ENCODE measurements around the gene UBE2J1. TPM values are rescaled to one million over a fixed set of nuclear protein-coding genes. Genes with fewer than 3 reads are reported as not detected.

The UBE2J1 gene
- total and polyA plus RNA-seq, 2 donors (not counting 3 experiments of a cell fraction or from before 2014, with no cell fraction given), result 44.4 to 96.6 TPM

DNA sequence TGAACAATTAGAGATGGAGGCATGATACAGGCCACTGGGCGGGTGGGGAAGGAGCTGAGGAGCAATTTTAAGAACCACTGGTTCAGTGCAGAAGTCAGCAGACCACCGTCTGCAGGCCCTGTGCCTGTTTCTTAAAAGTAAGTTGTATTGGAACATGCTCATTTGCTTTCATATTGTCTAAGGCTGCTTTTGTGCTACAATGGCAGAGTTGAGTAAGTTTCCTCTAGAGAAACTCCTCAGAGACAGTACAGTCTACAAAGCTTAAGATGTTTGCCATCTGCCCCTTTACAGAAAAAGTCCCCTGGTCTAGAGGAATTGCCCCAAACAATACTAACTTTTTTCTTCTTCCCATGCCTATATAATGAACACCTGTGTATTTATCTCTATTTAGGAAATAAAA is 28.5 kb upstream of the UBE2J1 start:
- H4K20me1 ChIP-seq (replicated peaks; ENCODE audit: control insufficient read depth, extremely low read depth, insufficient read depth, low read length), result no peaks in the 10 kb centered on the region
- no peak overlapping the region for H3K27ac ChIP-seq (ENCODE audit: insufficient read depth, low read depth, low read length)
- BruUV-seq (replicated peaks), result no TSS peak
- no peaks in the 10 kb centered on the region for H3K9me3 ChIP-seq (replicated peaks; ENCODE audit: control insufficient read depth, insufficient read depth, low read length)
- H3K4me1 ChIP-seq (ENCODE audit: control insufficient read depth, extremely low read depth, insufficient read depth, low read length), result no peaks in the 10 kb centered on the region
- no peaks in the 10 kb centered on the region for H3K36me3 ChIP-seq (ENCODE audit: control insufficient read depth in 2 of 2, extremely low read depth in 1 of 2, insufficient read depth in 2 of 2, low read length in 2 of 2)
- H3K9ac ChIP-seq (replicated peaks; ENCODE audit: extremely low read depth, insufficient read depth, low read length), result no peak overlapping the region
- CTCF ChIA-PET, result interaction anchor here (1.1 kb wide), 1 partner anchor 9 kb away, joined by 3 read pairs; no protein-coding TSS in a partner anchor
- dilution Hi-C loops (cut with MboI; ENCODE audit: extremely low pct_ligation_motif_present, low sequenced_read_pairs) (no loop called here), intact Hi-C loops (cut with micrococcal nuclease) (no loop called here)
- DNase-seq (ENCODE audit: low read depth, low spot score) (no peak), FAIRE-seq (no peak)
- H2AFZ ChIP-seq (ENCODE audit: low read depth, low read length), result no peak overlapping the region
- peaks cover 3 to 6% of the 10 kb centered on the region in 2 experiments for H3K27me3 ChIP-seq (ENCODE audit: control insufficient read depth in 2 of 2, insufficient read depth in 2 of 2, low read length in 2 of 2)
- no peaks in the 10 kb centered on the region for H3K79me2 ChIP-seq (ENCODE audit: control insufficient read depth, insufficient read depth, low read length)
- TF ChIP-seq POLR2A (IDR thresholded peaks at IDR 0.05; ENCODE audit: low read depth, low read length), result no peak
- TF ChIP-seq POLR2AphosphoS5 (IDR thresholded peaks at IDR 0.05; ENCODE audit: insufficient read depth, low read depth, low read length), result no peak
- no peak for TF ChIP-seq FOS (IDR thresholded peaks at IDR 0.05; ENCODE audit: borderline replicate concordance, insufficient read depth, low read length)
- TF ChIP-seq MAX (IDR thresholded peaks at IDR 0.05; ENCODE audit: insufficient read depth, insufficient read length), result no peak
- no peak for TF ChIP-seq JUN (IDR thresholded peaks at IDR 0.05; ENCODE audit: borderline replicate concordance, insufficient read depth, insufficient read length, low read depth)
- TF ChIP-seq GATA2 (IDR thresholded peaks at IDR 0.05; ENCODE audit: insufficient read depth, insufficient read length, low read depth, low read length), result no peak
- no peak overlapping the region for H3K4me2 ChIP-seq (ENCODE audit: insufficient read depth, low read length)
- POLR2A ChIA-PET, result no interaction called here
- no peaks in the 10 kb centered on the region for H3K9me1 ChIP-seq (replicated peaks; ENCODE audit: control insufficient read depth, extremely low read depth, insufficient read depth, low read length)
- H3K4me3 ChIP-seq (replicated peaks in 1 of 3; ENCODE audit: insufficient read depth in 1 of 3, low read depth in 1 of 3, low read length in 3 of 3), result no peak overlapping the region

DNA sequence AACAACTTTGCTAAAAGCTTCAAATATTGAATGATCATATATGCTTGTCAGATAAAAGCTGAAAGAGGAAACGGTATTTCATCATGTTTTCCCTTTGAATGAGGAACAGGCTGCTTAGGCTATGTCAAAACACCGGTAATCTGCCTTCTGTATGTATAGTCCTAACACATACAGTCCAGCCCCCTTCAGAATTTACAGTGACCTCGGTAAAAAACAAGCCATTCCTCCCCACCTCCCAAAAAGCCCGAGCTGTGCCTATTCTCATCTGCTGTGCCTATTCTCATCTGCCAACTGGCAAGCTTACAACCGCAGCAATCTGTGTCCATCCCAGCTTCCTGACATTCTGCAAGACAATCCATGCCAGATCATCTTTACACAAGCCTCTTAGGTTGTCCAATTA is 26.8 kb upstream of the UBE2J1 start:
- intact Hi-C loops (cut with micrococcal nuclease) (no loop called here), dilution Hi-C loops (cut with MboI; ENCODE audit: extremely low pct_ligation_motif_present, low sequenced_read_pairs) (no loop called here)
- no peak for DNase-seq (ENCODE audit: low read depth, low spot score)
- Histone ChIP-seq H4K20me1 (replicated peaks; ENCODE audit: control insufficient read depth, extremely low read depth, insufficient read depth, low read length) (no peaks in the 10 kb centered on the region), H3K36me3 (ENCODE audit: control insufficient read depth in 2 of 2, extremely low read depth in 1 of 2, insufficient read depth in 2 of 2, low read length in 2 of 2) (no peaks in the 10 kb centered on the region), H2AFZ (ENCODE audit: low read depth, low read length) (no peak overlapping the region), H3K27me3 (ENCODE audit: control insufficient read depth in 2 of 2, insufficient read depth in 2 of 2, low read length in 2 of 2) (peaks cover 3 to 6% of the 10 kb centered on the region in 2 experiments), H3K79me2 (ENCODE audit: control insufficient read depth, insufficient read depth, low read length) (no peaks in the 10 kb centered on the region), H3K9me1 (replicated peaks; ENCODE audit: control insufficient read depth, extremely low read depth, insufficient read depth, low read length) (no peaks in the 10 kb centered on the region), H3K27ac (ENCODE audit: insufficient read depth, low read depth, low read length) (no peak overlapping the region), H3K9ac (replicated peaks; ENCODE audit: extremely low read depth, insufficient read depth, low read length) (no peak overlapping the region), H3K4me3 (replicated peaks in 1 of 3; ENCODE audit: insufficient read depth in 1 of 3, low read depth in 1 of 3, low read length in 3 of 3) (no peak overlapping the region), H3K9me3 (replicated peaks; ENCODE audit: control insufficient read depth, insufficient read depth, low read length) (no peaks in the 10 kb centered on the region), H3K4me2 (ENCODE audit: insufficient read depth, low read length) (no peak overlapping the region), H3K4me1 (ENCODE audit: control insufficient read depth, extremely low read depth, insufficient read depth, low read length) (no peaks in the 10 kb centered on the region)
- ChIA-PET CTCF (interaction anchor here (0.9 to 1.3 kb wide), 2 partner anchors 67 to 397 kb away, joined by 3 to 4 read pairs; no protein-coding TSS in a partner anchor), POLR2A (no interaction called here)
- no peak for FAIRE-seq
- BruUV-seq (replicated peaks), result no TSS peak
- TF ChIP-seq MAX (IDR thresholded peaks at IDR 0.05; ENCODE audit: insufficient read depth, insufficient read length) (no peak), POLR2A (IDR thresholded peaks at IDR 0.05; ENCODE audit: low read depth, low read length) (no peak), JUN (IDR thresholded peaks at IDR 0.05; ENCODE audit: borderline replicate concordance, insufficient read depth, insufficient read length, low read depth) (no peak), GATA2 (IDR thresholded peaks at IDR 0.05; ENCODE audit: insufficient read depth, insufficient read length, low read depth, low read length) (no peak), EZH2 (IDR thresholded peaks at IDR 0.05; ENCODE audit: borderline replicate concordance, low read depth, low read length, severe bottlenecking) (no peak), MYC (IDR thresholded peaks at IDR 0.05; ENCODE audit: low read depth, low read length) (no peak), POLR2AphosphoS5 (IDR thresholded peaks at IDR 0.05; ENCODE audit: insufficient read depth, low read depth, low read length) (no peak), FOS (IDR thresholded peaks at IDR 0.05; ENCODE audit: borderline replicate concordance, insufficient read depth, low read length) (no peak)
- TF ChIP-seq, protein P1, sequence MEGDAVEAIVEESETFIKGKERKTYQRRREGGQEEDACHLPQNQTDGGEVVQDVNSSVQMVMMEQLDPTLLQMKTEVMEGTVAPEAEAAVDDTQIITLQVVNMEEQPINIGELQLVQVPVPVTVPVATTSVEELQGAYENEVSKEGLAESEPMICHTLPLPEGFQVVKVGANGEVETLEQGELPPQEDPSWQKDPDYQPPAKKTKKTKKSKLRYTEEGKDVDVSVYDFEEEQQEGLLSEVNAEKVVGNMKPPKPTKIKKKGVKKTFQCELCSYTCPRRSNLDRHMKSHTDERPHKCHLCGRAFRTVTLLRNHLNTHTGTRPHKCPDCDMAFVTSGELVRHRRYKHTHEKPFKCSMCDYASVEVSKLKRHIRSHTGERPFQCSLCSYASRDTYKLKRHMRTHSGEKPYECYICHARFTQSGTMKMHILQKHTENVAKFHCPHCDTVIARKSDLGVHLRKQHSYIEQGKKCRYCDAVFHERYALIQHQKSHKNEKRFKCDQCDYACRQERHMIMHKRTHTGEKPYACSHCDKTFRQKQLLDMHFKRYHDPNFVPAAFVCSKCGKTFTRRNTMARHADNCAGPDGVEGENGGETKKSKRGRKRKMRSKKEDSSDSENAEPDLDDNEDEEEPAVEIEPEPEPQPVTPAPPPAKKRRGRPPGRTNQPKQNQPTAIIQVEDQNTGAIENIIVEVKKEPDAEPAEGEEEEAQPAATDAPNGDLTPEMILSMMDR (IDR thresholded peaks at IDR 0.05; ENCODE audit: extremely low read depth in 1 of 2, insufficient read depth in 1 of 2, low read depth in 1 of 2, low read length in 2 of 2), result no peak

All from endothelial cell of umbilical vein (primary cell).